HepG2 (cell line): Measurements from ENCODE around the gene NUP93. TPM values are rescaled to one million over a fixed set of nuclear protein-coding genes. Genes with fewer than 3 reads are reported as not detected.
A peak's percentile ranks its signal among the peaks of the same experiment; 100 is the strongest.

Experiments
- ATAC-seq: fragments of 200-7000 bp; cut with Tn5 transposase; 3 replicates; pipeline ENCODE4 v1.9.1; 2020; ENCODE audit warnings: mild to moderate bottlenecking, moderate library complexity
- BruUV-seq: library from RNA; stranded (reverse); fragments of 400-500 nt; replicated peaks from 2 replicates; lab custom pipeline; 2021; lab: Mats Ljungman, UMichigan
- CTCF ChIA-PET: fragments of 300-600 bp; formaldehyde crosslinking; extraction: SDS; loops from one replicate; lab custom pipeline; 2021; ENCODE audit warnings: low total read pairs, inconsistent platforms, low intra/inter-chr PET ratio; lab: Yijun Ruan, JAX
- POLR2A ChIA-PET: fragments of 350-600 bp; sonication (Branson Sonifier 250); formaldehyde crosslinking; loops from one replicate; lab custom pipeline; 2020; ENCODE audit warnings: antibody characterized with exemption, inconsistent platforms; lab: Yijun Ruan, JAX
- DNase-seq: peaks from one replicate; pipeline ENCODE4 v3.0.0-alpha.2; 2015; ENCODE audit warnings: low spot score
- FAIRE-seq: peaks from 3 replicates; lab custom pipeline; 2011; peaks lifted over from hg19 to GRCh38; lab: Jason Lieb, UNC
- H2AFZ ChIP-seq: one replicate; pipeline ENCODE4 v1.6.1; 2011; ENCODE audit warnings: low read length, inconsistent platforms
- H3K27ac ChIP-seq: fragments of 300-600 bp; 3 replicates; pipeline ENCODE4 v1.8.0; 2011; ENCODE audit warnings: mixed run types, mild to moderate bottlenecking, mixed read lengths, low read length, inconsistent platforms; ENCODE audit not compliant: insufficient read depth; ENCODE audit errors: extremely low read length
- H3K27me3 ChIP-seq, 2 experiments: fragments of 200-600 bp in 1 of 2; 2 replicates in 1 of 2; 3 replicates in 1 of 2; pipeline versions ENCODE4 v1.6.0 to v1.8.0; 2011; ENCODE audit warnings: low read length in 2 of 2, mild to moderate bottlenecking in 2 of 2, moderate library complexity in 2 of 2, inconsistent platforms in 1 of 2; ENCODE audit not compliant: insufficient read depth in 2 of 2, control insufficient read depth in 1 of 2
- H3K36me3 ChIP-seq, 2 experiments: fragments of 200-600 bp in 1 of 2; replicated peaks in 1 of 2; 2 replicates in 1 of 2; 3 replicates in 1 of 2; pipeline versions ENCODE4 v1.5.1 to v1.8.0; 2011; ENCODE audit warnings: low read length in 2 of 2, inconsistent platforms in 1 of 2; ENCODE audit not compliant: insufficient read depth in 2 of 2, control insufficient read depth in 1 of 2
- H3K4me1 ChIP-seq: 2 replicates; pipeline ENCODE4 v1.5.1; 2012; ENCODE audit warnings: low read length, inconsistent platforms; ENCODE audit not compliant: insufficient read depth
- H3K4me2 ChIP-seq: 2 replicates; pipeline ENCODE4 v1.6.0; 2011; ENCODE audit warnings: low read depth, low read length, inconsistent platforms
- H3K4me3 ChIP-seq, 3 experiments: fragments of 200-600 bp in 1 of 3; sonication (generic), shearing (Covaris generic) in 1 of 3; replicated peaks in 1 of 3; 2 replicates each; pipeline ENCODE4 v1.5.1; 2011 to 2016; ENCODE audit warnings: low read length in 3 of 3, inconsistent platforms in 2 of 3, low read depth in 2 of 3, mild to moderate bottlenecking in 2 of 3, control low read depth in 1 of 3, mixed read lengths in 1 of 3; ENCODE audit not compliant: insufficient read depth in 1 of 3
- H3K79me2 ChIP-seq: one replicate; pipeline ENCODE4 v1.6.1; 2011; ENCODE audit warnings: low read length, inconsistent platforms; ENCODE audit not compliant: insufficient read depth
- H3K9ac ChIP-seq: 2 replicates; pipeline ENCODE4 v1.6.0; 2011; ENCODE audit warnings: mild to moderate bottlenecking, low read depth, low read length, inconsistent platforms; ENCODE audit not compliant: insufficient read depth
- H3K9me3 ChIP-seq: 2 replicates; pipeline ENCODE4 v1.5.1; 2012; ENCODE audit warnings: mild to moderate bottlenecking, low read length
- H4K20me1 ChIP-seq: 2 replicates; pipeline ENCODE4 v1.6.0; 2011; ENCODE audit warnings: inconsistent platforms, mild to moderate bottlenecking, low read length, moderate library complexity; ENCODE audit not compliant: insufficient read depth
- HOXA7 ChIP-seq: sonication (generic); formaldehyde crosslinking; IDR thresholded peaks from 2 replicates; pipeline ENCODE4 v1.8.1; 2022; ENCODE audit warnings: mild to moderate bottlenecking, missing genetic modification reagents, moderate library complexity
- MIER2 ChIP-seq: IDR thresholded peaks from 2 replicates; pipeline ENCODE4 v1.6.1; 2016; ENCODE audit warnings: missing biosample characterization, missing genetic modification reagents
- RFX1 ChIP-seq: fragments of 450-650 bp; IDR thresholded peaks from 2 replicates; pipeline ENCODE4 v1.6.1; 2017
- RFXAP ChIP-seq: sonication (generic); formaldehyde crosslinking; IDR thresholded peaks from 2 replicates; pipeline ENCODE4 v1.4.0; 2020; ENCODE audit warnings: missing genetic modification reagents, borderline replicate concordance
- SETDB1 ChIP-seq: sonication (generic); formaldehyde crosslinking; IDR thresholded peaks from 2 replicates; pipeline ENCODE4 v1.5.1; 2020; ENCODE audit warnings: missing genetic modification reagents, mild to moderate bottlenecking, borderline replicate concordance
- TP53 ChIP-seq: sonication (generic); formaldehyde crosslinking; conservative IDR thresholded peaks from 2 replicates; pipeline ENCODE4 v1.4.0; 2020; ENCODE audit warnings: missing genetic modification reagents
- YEATS2 ChIP-seq: sonication (generic); formaldehyde crosslinking; IDR thresholded peaks from 2 replicates; pipeline ENCODE4 v1.4.0; 2020; ENCODE audit warnings: missing genetic modification reagents, borderline replicate concordance
- ZC3H13 ChIP-seq: sonication (generic); formaldehyde crosslinking; IDR thresholded peaks from 2 replicates; pipeline ENCODE4 v1.8.1; 2023; ENCODE audit warnings: mild to moderate bottlenecking, missing genetic modification reagents, moderate library complexity
- ZNF329 ChIP-seq: sonication (generic); formaldehyde crosslinking; IDR thresholded peaks from 2 replicates; pipeline ENCODE4 v1.9.0; 2021; ENCODE audit warnings: low read depth, mild to moderate bottlenecking, missing genetic modification reagents
- ZNF501 ChIP-seq: sonication (generic); formaldehyde crosslinking; IDR thresholded peaks from 2 replicates; pipeline ENCODE4 v1.5.1; 2020; ENCODE audit warnings: mild to moderate bottlenecking, moderate library complexity, missing genetic modification reagents
- ZNF577 ChIP-seq: sonication (generic); formaldehyde crosslinking; IDR thresholded peaks from 2 replicates; pipeline ENCODE4 v1.4.0; 2020; ENCODE audit warnings: mild to moderate bottlenecking, low read depth, missing genetic modification reagents, borderline replicate concordance
- ZNF607 ChIP-seq: sonication (generic); formaldehyde crosslinking; IDR thresholded peaks from 2 replicates; pipeline ENCODE4 v1.5.1; 2020; ENCODE audit warnings: missing genetic modification reagents, mild to moderate bottlenecking, borderline replicate concordance
- ZNF703 ChIP-seq: sonication (generic); formaldehyde crosslinking; IDR thresholded peaks from 2 replicates; pipeline ENCODE4 v1.5.1; 2020; ENCODE audit warnings: missing genetic modification reagents, mild to moderate bottlenecking, moderate library complexity, borderline replicate concordance
- ZNF790 ChIP-seq: sonication (generic); formaldehyde crosslinking; IDR thresholded peaks from 2 replicates; pipeline ENCODE4 v1.8.0; 2022; ENCODE audit warnings: missing genetic modification reagents, mild to moderate bottlenecking, borderline replicate concordance
- WGBS: methylation state at CpG from one replicate; pipeline ENCODE4 v1.1.6; 2017; ENCODE audit warnings: low lambda C conversion rate; 5-methylcytosine and 5-hydroxymethylcytosine counted together
- in situ Hi-C: cut with HindIII; loops from 2 replicates; pipeline ENCODE4 v1.10.0; 2017; ENCODE audit warnings: low pct_unique_long_range_greater_than_20kb; ENCODE audit not compliant: extremely low pct_ligation_motif_present
- intact Hi-C: fragments of 100-400 bp; cut with micrococcal nuclease; formaldehyde crosslinking; loops from one replicate; pipeline ENCODE4 v1.10.0; 2022; ENCODE audit not compliant: unreplicated experiment
- polyA plus RNA-seq, 8 experiments: library from polyadenylated mRNA; depleted of rRNA in 3 of 8; stranded (reverse) in 7 of 8; unstranded in 1 of 8; fragments of >200 nt; fragmentation: Illumina TruSeq in 4 of 8; extraction: Trizol in 4 of 8; gene quantifications; 2 replicates each; pipeline versions ENCODE4 v1.2.1 to v1.2.3, GENCODE V29; 2011 to 2016; ENCODE audit warnings: low read depth in 4 of 8, missing spikeins in 1 of 8, mixed read lengths in 1 of 8; ENCODE audit not compliant: insufficient read depth in 1 of 8
- total RNA-seq, 5 experiments: library from RNA; depleted of rRNA; stranded (reverse); fragments of >200 nt; fragmentation: Illumina TruSeq; extraction: Trizol; gene quantifications; 2 replicates each; pipeline ENCODE4 v1.2.3, GENCODE V29; 2016; ENCODE audit warnings: low read depth in 1 of 5
- TF ChIP-seq, protein P1 (sequence below): sonication (generic); formaldehyde crosslinking; IDR thresholded peaks from 2 replicates; pipeline ENCODE4 v1.8.0; 2022; ENCODE audit warnings: mild to moderate bottlenecking, missing genetic modification reagents, borderline replicate concordance
- TF ChIP-seq, protein P2 (sequence below): sonication (generic); formaldehyde crosslinking; IDR thresholded peaks from 2 replicates; pipeline ENCODE4 v1.8.0; 2022; ENCODE audit warnings: low read depth, missing genetic modification reagents
- TF ChIP-seq, protein P3 (sequence below): sonication (generic); formaldehyde crosslinking; IDR thresholded peaks from 2 replicates; pipeline ENCODE4 v1.4.0; 2020; ENCODE audit warnings: missing genetic modification reagents

NUP93 gene
- total and polyA plus RNA-seq, 2 of the 13 experiments (the other 11 are each of a cell fraction or from before 2014, with no cell fraction given): 58.5 to 140 TPM

DNA sequence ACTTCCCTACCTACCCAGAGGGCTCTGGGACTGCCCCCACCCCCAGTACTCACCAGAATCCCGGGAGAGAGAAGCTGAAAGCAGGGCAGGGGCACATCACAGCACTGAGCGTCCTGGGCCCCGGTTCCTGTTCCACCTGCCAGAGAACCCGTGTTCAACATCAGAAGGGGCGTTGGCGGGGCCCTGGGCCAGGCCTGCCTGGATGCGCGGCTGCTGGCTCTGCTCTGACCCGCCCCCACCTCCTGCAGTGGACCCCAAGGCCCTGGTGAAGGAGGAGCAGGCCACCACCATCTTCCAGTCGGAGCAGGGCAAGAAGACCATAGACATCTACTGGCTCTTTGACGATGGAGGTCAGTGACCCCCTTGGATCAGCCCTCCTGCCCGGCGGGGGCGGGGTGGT, 162.8 kb downstream of the NUP93 start:
- Histone ChIP-seq H3K4me1 (peaks cover 6% of the 10 kb centered on the region; the same call in 1 of the 2 replicates), H3K4me3 (no peak overlapping the region), H3K9ac (no peak overlapping the region), H3K27me3 (peaks cover 5 to 9% of the 10 kb centered on the region in 2 experiments; a peak in 4 of 5 replicates), H3K27ac (no peak overlapping the region), H3K4me2 (no peak overlapping the region), H2AFZ (no peak overlapping the region), H3K36me3 (no peaks in the 10 kb centered on the region), H3K79me2 (no peaks in the 10 kb centered on the region), H3K9me3 (no peaks in the 10 kb centered on the region), H4K20me1 (no peaks in the 10 kb centered on the region)
- FAIRE-seq (no peak), DNase-seq (no peak), ATAC-seq (peak; percentile 13; the same call in 2 of the 3 replicates)
- intact Hi-C loops (no loop called here), in situ Hi-C loops (no loop called here)
- ChIA-PET CTCF (no interaction called here), POLR2A (interaction anchor here (1.7 kb wide), 1 partner anchor 39 kb away, joined by 5 read pairs; no protein-coding TSS in a partner anchor)
- BruUV-seq: no TSS peak
- TF ChIP-seq ZNF790 (CRISPR knock-in tag): no peak
- no peak for TF ChIP-seq RFXAP (CRISPR knock-in tag)
- no peak for TF ChIP-seq ZNF329
- no peak for TF ChIP-seq YEATS2 (CRISPR knock-in tag)
- TF ChIP-seq, protein P1, sequence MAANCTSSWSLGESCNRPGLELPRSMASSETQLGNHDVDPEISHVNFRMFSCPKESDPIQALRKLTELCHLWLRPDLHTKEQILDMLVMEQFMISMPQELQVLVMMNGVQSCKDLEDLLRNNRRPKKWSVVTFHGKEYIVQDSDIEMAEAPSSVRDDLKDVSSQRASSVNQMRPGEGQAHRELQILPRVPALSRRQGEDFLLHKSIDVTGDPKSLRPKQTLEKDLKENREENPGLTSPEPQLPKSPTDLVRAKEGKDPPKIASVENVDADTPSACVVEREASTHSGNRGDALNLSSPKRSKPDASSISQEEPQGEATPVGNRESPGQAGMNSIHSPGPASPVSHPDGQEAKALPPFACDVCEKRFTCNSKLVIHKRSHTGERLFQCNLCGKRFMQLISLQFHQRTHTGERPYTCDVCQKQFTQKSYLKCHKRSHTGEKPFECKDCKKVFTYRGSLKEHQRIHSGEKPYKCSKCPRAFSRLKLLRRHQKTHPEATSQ: no peak
- no peak for TF ChIP-seq ZNF607
- no peak for TF ChIP-seq ZNF703 (CRISPR knock-in tag)
- no peak for TF ChIP-seq MIER2 (CRISPR knock-in tag)
- no peak for TF ChIP-seq HOXA7 (CRISPR knock-in tag)
- TF ChIP-seq, protein P2, sequence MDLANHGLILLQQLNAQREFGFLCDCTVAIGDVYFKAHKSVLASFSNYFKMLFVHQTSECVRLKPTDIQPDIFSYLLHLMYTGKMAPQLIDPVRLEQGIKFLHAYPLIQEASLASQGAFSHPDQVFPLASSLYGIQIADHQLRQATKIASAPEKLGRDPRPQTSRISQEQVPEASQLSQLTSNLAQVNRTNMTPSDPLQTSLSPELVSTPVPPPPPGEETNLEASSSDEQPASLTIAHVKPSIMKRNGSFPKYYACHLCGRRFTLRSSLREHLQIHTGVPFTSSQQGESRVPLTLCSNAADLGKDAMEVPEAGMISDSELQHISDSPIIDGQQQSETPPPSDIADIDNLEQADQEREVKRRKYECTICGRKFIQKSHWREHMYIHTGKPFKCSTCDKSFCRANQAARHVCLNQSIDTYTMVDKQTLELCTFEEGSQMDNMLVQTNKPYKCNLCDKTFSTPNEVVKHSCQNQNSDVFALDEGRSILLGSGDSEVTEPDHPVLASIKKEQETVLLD (CRISPR knock-in tag): no peak
- no peak for TF ChIP-seq TP53 (CRISPR knock-in tag)
- TF ChIP-seq SETDB1 (CRISPR knock-in tag): no peak
- TF ChIP-seq ZNF501: no peak
- TF ChIP-seq, protein P3, sequence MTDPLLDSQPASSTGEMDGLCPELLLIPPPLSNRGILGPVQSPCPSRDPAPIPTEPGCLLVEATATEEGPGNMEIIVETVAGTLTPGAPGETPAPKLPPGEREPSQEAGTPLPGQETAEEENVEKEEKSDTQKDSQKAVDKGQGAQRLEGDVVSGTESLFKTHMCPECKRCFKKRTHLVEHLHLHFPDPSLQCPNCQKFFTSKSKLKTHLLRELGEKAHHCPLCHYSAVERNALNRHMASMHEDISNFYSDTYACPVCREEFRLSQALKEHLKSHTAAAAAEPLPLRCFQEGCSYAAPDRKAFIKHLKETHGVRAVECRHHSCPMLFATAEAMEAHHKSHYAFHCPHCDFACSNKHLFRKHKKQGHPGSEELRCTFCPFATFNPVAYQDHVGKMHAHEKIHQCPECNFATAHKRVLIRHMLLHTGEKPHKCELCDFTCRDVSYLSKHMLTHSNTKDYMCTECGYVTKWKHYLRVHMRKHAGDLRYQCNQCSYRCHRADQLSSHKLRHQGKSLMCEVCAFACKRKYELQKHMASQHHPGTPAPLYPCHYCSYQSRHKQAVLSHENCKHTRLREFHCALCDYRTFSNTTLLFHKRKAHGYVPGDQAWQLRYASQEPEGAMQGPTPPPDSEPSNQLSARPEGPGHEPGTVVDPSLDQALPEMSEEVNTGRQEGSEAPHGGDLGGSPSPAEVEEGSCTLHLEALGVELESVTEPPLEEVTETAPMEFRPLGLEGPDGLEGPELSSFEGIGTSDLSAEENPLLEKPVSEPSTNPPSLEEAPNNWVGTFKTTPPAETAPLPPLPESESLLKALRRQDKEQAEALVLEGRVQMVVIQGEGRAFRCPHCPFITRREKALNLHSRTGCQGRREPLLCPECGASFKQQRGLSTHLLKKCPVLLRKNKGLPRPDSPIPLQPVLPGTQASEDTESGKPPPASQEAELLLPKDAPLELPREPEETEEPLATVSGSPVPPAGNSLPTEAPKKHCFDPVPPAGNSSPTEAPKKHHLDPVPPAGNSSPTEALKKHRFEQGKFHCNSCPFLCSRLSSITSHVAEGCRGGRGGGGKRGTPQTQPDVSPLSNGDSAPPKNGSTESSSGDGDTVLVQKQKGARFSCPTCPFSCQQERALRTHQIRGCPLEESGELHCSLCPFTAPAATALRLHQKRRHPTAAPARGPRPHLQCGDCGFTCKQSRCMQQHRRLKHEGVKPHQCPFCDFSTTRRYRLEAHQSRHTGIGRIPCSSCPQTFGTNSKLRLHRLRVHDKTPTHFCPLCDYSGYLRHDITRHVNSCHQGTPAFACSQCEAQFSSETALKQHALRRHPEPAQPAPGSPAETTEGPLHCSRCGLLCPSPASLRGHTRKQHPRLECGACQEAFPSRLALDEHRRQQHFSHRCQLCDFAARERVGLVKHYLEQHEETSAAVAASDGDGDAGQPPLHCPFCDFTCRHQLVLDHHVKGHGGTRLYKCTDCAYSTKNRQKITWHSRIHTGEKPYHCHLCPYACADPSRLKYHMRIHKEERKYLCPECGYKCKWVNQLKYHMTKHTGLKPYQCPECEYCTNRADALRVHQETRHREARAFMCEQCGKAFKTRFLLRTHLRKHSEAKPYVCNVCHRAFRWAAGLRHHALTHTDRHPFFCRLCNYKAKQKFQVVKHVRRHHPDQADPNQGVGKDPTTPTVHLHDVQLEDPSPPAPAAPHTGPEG (CRISPR knock-in tag): no peak
- TF ChIP-seq ZNF577: no peak
- TF ChIP-seq RFX1: no peak
- TF ChIP-seq ZC3H13: no peak
- 67% methylated on average over 13 of the region's 14 CpGs for WGBS
